ENCODE results near the gene LPCAT1.
A peak's percentile ranks its signal among the peaks of the same experiment; 100 is the strongest.

Gene LPCAT1

DNA sequence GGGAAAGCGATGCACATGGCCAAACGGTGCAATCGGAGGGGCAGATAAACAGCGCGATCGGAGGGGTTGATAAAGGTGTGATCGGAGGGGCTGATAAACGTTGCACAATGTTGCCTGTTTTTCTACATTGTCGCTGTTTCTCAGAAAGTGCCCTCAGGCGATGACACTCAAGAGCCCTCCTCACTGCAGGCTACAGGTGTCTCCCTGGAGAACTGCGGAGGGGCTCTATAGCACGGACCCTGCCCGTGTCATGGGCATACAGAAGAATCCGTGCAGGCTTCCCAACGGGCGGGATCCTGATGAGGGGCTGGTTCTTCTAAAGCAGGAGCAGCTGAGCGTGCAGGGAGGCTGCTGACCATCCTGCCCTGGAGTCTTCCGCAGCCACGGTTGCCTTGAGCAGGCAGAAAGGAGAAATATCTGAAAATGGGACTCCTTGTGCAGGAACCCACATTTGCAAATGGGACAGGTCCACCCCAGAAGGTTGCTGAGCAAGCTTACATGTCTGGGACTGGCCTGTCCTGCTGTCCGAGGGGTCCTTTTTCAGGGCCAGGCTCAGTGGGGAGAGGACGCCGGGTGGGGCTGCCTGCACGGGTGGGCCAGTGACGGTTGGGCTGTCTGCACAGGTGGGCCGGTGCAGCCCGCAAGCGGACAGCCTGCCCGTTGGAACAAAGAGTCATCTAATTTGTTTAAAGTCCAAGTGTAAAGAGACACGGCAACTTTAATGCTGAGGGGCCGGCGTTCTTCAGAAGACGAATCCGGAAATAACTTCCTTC, 25.1 kb upstream of the LPCAT1 start:
- no peak for TF ChIP-seq CTCF (conservative IDR thresholded peaks at IDR 0.05; ENCODE audit: control insufficient read depth, insufficient read depth, low read depth, low read length)
- H3K4me3 ChIP-seq (ENCODE audit: control insufficient read depth, low read depth, low read length) = no peak overlapping the region
- no peak for DNase-seq (ENCODE audit: low read depth)

- no peak for TF ChIP-seq CTCF (conservative IDR thresholded peaks at IDR 0.05; ENCODE audit: control insufficient read depth, insufficient read depth, low read depth, low read length)
- H3K4me3 ChIP-seq (ENCODE audit: control insufficient read depth, low read depth, low read length) = no peak overlapping the region
- no peak for DNase-seq (ENCODE audit: low read depth)
Measured at GRCh38 chr5:1547655-1548054, 23.9 kb upstream of the LPCAT1 start.

GRCh38 chr5:1547236-1547635, 23.5 kb upstream of the LPCAT1 start:
- TF ChIP-seq CTCF (conservative IDR thresholded peaks at IDR 0.05; ENCODE audit: control insufficient read depth, insufficient read depth, low read depth, low read length) = no peak

DNA sequence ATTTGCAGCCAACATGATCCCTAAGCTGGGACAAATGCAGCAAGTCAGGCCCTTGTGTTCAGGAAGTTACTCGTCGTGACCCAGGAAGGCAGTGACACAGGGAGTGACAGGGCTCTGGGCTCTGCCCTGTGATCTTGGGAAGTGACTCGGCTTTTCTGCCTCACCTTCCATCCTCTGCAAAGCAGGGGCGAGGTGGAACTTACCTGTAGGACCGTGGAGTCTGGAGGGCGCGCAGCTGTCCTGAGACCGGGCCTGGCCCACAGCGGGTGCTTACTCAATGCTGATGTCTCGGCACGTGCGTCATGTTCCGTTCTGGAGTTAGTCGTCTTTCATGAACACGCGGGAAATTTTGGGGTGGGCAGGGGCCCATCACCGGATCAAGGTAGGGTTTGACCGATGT, 22.8 kb upstream of the LPCAT1 start:
- no peak for DNase-seq (ENCODE audit: low read depth)
- TF ChIP-seq CTCF (conservative IDR thresholded peaks at IDR 0.05; ENCODE audit: control insufficient read depth, insufficient read depth, low read depth, low read length) = no peak
- no peak overlapping the region for H3K4me3 ChIP-seq (ENCODE audit: control insufficient read depth, low read depth, low read length)

More at GRCh38 chr5:1547236-1547635, 23.5 kb upstream of the LPCAT1 start:
- H3K4me3 ChIP-seq (ENCODE audit: control insufficient read depth, low read depth, low read length) = no peak overlapping the region
- no peak for DNase-seq (ENCODE audit: low read depth)

GRCh38 chr5:1545805-1546355, 22.1 kb upstream of the LPCAT1 start:
- peak; percentile 10 for DNase-seq (ENCODE audit: low read depth)
- no peak overlapping the region for H3K4me3 ChIP-seq (ENCODE audit: control insufficient read depth, low read depth, low read length)
- TF ChIP-seq CTCF (conservative IDR thresholded peaks at IDR 0.05; ENCODE audit: control insufficient read depth, insufficient read depth, low read depth, low read length) = no peak

DNA sequence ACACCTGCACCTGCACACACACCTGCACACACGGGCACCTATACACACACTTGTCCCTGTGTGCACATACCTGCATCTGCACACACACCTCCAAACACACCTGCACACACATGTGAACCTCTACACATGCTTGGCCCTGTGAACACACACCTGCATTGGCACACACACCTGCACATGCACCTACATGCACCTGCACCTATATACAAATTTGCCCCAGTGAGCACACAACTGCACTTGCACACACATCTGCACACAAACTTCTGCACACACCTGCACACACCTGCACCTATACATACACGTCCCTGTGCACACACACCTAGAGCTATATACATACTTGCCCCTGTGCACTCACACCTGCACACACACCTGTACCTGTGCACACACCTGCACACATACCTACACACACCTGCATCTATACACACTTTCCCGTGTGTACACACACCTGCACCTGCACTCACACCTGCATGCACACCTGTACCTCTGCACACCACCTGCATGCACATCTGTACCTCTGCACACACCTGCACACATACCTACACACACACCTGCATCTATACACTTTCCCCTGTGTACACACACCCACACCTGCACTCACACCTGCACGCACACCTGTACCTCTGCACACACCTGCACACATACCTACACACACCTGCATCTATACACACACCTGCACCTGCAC, 21.5 kb upstream of the LPCAT1 start:
- H3K4me3 ChIP-seq (ENCODE audit: control insufficient read depth, low read depth, low read length) = no peak overlapping the region
- no peak for DNase-seq (ENCODE audit: low read depth)
- TF ChIP-seq CTCF (conservative IDR thresholded peaks at IDR 0.05; ENCODE audit: control insufficient read depth, insufficient read depth, low read depth, low read length) = no peak

Measured in fibroblast of mammary gland (primary cell).